ENCODE measurements around the gene CTXND2.
"Not testable (repeated sequence)": the region's sequence is repeated elsewhere in the genome, so short reads cannot be mapped to it uniquely, and the experiment has no call there.

Gene CTXND2

DNA sequence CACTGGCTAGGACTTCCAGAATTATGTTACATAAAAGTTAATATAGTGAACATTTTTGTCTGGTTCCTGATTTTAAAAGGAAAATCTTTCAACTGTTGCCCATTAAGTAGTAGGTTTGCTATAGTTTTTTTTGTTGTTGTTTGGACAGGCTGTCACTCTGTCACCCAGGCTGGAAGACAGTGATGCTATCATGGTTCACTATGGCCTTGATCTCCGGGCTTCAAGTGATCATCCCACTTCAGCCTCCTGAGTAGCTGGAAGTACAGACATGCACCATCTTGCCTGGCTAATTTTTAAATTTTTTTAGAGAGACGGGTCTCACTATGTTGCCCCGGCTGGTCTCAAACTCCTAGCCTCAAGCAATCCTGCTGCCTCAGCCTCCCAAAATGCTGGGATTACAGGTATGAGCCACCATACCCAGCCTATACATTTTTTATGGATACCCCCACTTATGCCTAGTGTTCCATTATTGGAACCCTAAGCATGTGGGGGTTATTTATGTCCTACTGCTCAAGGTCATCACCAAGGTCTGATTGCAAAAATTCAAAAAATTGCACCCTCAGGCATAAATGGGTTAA lies 6.5 kb downstream of the CTXND2 start:
- DNase-seq = no peak

DNA sequence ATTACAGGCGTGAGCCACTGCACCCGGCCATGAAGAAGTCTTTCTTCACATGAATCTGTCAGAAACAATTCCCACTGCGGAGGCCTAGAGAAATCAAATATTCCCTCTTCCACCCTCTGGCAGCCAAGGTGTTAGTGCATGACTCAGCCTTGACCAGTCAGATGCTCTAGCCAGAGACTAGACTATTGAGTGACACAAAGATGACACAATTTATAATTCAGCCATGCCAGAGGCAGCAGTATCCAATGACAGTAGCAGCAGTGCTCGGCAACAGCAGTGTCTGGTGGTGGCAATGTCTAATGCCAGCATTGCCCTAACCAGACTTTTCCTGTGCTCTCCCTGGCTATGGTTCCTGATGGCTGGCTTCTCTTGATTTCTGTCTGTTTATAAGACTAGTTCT lies 8.7 kb downstream of the CTXND2 start:
- DNase-seq = no peak

DNA sequence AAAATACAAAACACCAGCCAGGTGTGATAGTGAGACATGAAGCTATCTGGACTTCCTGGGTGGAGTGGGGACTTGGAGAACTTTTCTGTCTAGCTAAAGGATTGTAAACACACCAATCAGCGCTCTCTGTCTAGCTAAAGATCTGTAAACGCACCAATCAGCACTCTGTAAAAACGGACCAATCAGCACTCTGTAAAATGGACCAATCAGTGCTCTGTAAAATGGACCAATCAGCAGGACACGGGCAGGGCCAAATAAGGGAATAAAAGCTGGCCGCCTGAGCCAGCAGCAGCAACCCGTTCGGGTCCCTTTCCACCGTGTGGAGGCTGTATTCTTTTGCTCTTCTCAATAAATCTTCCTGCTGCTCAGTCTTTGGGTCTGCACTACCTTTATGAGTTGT lies 12.9 kb downstream of the CTXND2 start:
- DNase-seq = not testable (repeated sequence)

DNA sequence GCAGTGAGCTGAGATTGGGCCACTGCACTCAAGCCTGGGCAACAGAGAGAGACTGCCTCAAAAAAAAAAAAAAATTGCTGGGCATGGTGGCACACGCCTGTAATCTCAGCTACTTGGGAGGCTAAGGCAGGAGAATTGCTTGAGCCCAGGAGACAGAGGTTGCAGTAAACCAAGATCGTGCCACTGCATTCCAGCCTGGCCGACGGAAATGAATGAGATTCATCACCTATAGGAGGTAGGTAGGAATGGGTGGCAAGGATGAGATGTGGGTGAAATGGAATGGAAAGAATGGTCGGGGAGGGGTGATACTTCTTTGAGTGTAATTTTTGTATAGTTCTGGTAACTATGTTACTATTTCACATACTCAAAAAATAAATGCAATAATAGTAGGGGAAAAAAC lies 15.4 kb downstream of the CTXND2 start:
- no peak for DNase-seq

DNA sequence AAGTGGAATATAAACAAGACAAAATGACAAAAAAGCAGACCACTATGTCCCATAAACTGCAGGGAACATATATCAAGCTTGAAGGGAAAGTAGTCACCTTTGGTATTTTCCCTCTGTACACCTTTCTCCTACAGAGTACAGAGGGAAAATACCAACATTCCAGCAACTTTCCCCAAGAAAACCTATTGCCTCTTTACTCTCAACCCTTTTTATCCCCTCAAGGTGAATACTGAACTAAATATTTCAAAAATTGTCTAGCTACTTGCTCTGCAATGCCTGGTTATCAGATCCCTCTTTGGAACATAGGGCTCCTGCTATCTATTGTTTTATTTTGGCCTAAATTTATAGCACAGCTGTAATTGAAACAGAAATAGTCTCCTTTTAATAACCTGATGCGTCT lies 15.8 kb downstream of the CTXND2 start:
- no peak for DNase-seq

DNA sequence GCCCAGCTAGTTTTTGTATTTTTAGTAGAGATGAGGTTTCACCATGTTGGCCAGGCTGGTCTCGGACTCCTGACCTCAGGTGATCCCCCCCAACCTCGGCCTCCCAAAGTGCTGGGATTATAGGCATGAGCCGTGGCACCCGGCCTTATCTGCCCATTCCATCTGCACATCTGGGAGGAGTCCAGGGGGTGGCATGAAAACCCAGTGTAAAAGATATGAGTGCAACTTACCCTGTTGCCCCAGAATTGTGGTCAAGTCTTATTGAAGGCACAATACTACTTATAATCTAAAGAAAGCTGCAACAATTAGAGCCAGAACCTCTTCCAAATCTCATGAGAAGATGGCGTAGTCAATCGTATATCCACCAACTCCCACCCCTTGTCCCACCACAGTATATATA lies 18.4 kb downstream of the CTXND2 start:
- no peak for DNase-seq

DNA sequence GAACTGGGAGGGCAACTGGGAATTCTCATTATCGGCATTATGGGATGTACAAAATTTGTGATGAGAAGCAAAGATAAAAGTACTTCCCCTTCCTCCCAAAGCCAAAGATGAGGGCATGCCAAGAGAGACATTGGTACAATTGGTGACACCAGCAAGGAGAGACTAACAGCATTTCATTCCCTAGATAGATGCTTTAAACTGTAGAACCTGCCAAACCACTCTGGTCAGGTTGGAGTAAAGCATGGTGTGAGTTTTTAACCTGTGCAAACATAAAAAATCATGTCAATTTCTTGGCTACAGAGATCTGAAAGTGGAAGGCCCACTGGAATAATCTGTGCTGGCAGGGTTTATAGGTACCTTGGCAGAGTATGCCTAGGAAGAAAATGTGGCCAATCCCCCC lies 19.4 kb downstream of the CTXND2 start:
- no peak for DNase-seq

DNA sequence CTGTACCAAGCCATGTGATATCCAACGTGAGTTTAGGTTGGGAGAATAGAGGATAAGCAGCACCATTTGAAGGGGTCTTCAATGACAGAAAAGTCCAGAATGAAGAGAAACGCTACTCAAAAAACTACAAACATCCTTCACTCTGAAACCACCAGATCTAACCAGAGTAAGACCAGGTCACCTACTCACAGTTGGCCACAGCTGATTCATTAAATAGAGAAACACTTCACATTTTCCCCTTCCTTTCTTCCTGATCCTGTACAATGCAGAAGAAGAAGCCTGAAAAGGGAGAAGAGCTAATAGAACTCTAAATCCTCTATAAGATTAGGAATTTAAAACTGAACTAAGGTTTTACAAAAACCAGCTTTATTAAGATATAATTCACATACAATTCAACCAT lies 19.9 kb downstream of the CTXND2 start:
- DNase-seq = no peak

DNA sequence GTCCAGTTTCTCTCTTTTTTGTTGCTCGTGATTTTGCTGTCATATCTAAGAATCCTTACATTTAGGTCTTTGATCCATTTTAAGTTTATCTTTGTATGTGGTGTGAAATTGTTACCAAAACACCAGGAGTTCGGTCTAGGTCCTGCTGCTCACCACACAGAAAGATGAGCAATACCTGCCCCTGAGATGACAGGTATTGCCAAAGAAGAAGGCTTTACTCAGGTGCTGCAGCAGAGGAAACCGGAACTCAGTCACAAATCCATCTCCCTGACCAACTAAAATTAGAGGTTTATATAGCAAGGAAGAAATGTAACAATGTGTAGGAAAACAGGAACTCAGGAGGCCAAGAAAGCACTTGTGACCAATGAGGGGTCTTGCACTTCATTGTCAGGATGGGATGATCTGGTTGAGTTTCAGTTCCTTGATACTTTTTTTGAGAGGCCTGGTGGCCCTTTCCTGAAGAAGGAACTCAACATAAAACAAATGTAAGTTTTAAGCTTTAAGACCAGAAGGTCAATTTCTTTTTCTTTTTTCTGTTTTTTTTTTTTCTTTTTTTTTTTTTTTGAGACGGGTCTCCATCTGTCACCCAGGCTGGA lies 22.7 kb downstream of the CTXND2 start:
- DNase-seq = no peak

DNA sequence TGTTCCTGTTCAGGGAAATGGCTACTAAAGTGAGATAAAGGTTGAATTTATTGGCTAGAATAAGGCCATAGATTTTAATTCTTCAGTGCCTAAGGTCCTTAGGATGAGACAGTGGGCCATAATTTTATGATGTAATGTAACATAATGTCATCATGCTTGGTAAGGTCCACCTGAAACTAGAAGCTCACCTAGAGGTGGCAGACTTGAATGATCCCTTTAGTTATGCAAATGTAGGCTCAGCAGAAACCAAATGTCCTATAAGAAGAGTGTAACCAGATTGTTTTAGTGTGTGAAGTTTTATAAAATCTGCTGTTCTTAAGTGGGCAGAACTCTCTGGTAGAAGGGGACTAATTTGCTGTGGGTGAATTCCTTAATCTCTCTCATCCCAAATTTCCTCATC lies 25.7 kb downstream of the CTXND2 start:
- no peak for DNase-seq

DNA sequence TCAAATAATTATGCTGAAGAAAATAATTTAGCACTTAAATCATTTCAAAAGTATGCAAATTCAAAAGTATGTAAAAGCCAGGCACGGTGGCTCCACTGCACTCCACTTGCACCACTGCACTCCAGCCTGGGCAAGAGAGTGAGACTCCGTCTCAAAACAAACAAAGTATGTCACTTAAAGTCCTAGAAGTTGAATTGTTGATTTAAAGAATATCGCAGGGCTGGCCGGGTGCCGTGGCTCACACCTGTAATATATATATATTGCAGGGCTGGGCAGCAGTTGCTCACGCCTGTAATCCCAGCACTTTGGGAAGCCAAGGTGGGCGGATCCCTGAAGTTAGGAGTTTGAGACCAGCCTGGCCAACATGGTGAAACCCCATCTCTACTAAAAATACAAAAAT lies 30.5 kb downstream of the CTXND2 start:
- no peak for DNase-seq

DNA sequence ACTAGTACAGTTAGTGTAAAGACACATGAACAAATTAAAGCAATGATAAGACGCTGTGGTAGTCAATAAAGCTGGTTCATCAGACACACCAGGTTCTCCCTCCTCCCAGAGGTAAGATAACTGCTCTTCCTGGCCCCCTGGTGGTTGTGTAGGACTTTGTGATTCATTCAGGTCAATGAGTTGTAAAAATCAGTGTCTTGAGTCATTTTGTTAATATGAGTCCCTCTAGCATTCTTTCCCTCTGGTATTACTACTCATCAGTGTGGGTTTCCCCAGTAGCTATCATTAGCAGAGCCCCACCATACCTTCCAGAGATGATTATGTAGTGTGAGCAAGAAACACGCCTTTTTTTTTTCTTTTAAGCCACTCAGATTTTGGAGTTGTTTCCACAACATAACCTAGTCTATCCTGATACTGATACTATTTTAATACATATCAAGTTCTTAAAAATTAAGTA lies 35.6 kb downstream of the CTXND2 start:
- peak; percentile 88 for DNase-seq

DNA sequence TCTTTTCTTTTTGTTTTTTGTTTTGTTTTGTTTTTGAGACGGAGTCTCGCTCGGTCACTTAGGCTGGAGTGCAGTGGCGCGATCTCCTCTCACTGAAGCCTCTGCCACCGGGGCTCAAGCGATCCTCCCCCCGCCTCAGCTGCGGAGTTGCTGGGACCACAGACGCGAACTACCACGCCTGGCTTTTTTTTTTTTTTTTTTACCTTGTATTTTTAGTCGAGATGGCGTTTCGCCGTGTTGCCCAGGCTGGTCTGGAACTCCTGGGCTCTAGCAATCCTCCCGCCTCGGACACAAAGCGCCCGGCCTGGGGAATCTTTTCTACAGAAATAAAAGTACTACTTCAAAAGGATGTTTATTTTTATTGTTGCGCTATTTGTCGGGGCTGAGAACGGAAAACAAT lies 38.1 kb downstream of the CTXND2 start:
- DNase-seq = no peak

DNA sequence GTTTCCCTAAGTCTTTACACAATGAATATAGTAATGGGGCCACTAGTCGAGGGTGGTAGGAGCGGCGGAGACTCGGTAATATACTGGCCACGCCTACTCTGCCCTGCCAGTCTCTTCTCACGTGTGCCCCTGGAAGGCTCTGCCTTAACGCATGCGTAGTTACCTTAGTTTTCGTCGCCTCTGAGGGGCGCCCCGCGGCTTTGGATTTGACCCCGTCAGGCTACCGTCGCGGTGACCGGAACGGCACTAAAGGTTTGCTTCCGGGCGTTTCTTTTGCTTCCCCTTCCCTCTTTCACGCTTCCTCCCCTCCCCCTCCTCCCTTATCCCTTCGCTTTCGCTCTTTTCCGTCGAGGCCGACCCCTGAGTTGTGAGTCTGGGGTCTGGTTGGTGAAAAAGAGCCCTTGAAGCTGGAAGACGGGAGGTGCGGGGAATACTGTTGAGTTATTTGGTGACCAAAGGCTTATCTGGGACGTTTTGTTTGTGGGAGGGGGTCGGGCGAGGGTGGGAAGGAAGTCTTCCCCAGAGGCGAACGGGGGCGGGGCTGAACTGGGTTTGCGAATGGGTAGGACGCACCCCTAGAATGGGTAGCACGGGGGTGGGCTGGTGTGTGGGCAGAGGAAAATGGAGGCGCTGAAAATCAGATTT lies 39.3 kb downstream of the CTXND2 start, which contains the start of gene SETDB1:
Gene SETDB1 (plus strand): TSS at position 267 of the 645 bp plus-strand sequence. CDS start 1,352 bp downstream, outside the sequence.
- peak; percentile 100 for DNase-seq

DNA sequence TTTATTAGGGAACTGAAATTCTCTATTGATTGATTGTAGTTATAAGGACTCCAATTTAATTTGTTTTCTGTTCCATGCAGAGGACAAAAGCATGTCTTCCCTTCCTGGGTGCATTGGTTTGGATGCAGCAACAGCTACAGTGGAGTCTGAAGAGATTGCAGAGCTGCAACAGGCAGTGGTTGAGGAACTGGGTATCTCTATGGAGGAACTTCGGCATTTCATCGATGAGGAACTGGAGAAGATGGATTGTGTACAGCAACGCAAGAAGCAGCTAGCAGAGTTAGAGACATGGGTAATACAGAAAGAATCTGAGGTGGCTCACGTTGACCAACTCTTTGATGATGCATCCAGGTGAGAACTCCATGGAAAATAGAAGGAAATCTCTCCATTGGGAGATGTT lies 40.7 kb downstream of the CTXND2 start:
- no peak for DNase-seq

DNA sequence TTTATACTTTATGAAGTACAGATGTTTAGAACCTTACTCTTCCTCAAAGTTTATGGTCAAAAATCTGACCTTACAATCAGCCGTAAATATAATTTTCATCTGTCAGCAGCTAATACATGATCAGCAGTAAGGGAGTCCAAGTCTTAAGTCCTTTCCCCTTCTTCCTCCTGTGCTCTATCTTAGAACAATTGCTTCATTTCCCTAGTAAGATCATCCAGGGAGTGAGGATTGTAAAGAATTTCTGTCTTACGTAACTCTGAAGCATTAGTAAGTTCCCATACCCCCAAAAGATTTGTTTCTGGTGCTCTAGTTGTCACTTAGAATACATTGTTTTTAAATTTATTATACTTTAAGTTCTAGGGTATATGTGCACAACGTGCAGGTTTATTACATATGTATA lies 41.4 kb downstream of the CTXND2 start:
- DNase-seq = no peak

DNA sequence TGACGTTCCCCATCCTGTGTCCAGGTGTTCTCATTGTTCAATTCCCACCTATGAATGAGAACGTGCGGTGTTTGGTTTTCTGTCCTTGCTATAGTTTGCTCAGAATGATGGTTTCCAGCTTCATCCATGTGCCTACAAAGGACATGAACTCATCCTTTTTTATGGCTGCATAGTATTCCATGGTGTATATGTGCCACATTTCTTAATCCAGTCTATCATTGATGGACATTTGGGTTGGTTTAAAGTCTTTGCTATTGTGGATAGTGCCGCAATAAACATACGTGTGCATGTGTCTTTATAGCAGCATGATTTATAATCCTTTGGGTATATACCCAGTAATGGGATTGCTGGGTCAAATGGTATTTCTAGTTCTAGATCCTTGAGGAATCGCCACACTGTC lies 41.8 kb downstream of the CTXND2 start:
- not testable (repeated sequence) for DNase-seq

DNA sequence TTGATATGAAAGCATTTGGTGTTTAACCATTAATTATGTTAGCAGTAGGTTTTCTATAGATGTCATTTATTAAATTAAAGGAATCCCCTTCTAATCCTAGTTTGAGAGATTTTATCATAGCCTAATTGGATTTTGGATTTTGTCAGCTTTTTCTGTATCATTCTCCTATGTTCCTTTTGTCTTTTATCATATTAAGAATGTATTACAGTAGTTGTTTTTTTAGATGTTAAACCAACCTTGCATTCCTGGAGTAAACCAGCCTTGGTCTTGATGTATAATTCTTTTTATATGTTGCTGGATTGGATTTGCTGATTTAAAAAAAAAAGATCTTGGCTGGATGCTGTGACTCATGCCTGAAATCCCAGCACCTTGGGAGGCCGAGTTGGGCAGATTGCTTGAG lies 44.8 kb downstream of the CTXND2 start:
- no peak for DNase-seq

DNA sequence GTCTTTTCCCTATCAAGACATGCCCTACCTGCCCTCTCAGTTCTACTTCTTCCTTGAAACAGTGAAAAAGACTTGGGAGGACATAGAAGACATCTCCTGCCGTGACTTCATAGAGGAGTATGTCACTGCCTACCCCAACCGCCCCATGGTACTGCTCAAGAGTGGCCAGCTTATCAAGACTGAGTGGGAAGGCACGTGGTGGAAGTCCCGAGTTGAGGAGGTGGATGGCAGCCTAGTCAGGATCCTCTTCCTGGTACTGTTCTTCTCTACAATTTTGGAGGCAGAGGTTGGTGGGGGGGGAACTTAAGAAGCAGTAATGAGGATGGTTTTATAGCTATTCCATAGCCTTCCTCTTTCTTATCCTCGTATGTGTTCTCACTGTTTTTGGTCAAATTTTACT lies 57.9 kb downstream of the CTXND2 start:
- no peak for DNase-seq

DNA sequence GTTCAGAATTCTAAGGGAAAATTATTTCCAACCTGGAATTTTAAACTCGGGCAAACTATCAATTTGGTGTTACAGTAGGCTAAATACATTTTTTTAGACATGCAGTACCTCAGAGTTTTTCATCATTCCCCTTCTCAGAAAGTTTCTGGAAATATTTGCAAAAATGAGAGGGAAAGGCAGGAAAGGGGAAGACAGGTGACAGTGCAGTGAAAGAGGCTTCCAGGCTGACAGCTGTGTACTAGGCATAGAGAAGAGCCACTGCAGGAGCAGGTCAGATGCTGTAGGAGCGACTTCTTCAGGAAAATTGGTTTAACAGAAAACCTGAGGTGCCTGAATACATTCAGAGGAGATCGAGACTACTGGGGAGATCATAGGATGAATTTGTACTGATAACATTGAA lies 67.8 kb downstream of the CTXND2 start:
- no peak for DNase-seq

DNA sequence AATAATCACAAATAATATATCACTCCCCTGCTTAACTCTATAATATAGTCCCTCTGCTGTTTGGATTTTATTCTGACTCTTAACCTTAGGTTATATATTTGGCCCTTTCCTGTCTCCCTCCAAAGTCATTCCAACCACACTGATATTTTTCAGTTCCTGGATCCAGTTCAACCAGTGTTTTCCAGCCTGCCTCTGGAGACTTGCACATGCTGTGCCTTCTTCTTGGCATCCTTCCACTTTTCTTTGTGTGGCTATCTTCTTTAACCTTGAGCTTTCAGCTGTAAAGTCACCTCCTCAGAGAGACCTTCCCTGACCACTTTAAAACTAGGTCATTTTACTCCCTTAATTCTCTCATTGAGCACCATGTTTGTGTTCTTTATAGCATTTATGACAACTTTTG lies 68.3 kb downstream of the CTXND2 start:
- no peak for DNase-seq

DNA sequence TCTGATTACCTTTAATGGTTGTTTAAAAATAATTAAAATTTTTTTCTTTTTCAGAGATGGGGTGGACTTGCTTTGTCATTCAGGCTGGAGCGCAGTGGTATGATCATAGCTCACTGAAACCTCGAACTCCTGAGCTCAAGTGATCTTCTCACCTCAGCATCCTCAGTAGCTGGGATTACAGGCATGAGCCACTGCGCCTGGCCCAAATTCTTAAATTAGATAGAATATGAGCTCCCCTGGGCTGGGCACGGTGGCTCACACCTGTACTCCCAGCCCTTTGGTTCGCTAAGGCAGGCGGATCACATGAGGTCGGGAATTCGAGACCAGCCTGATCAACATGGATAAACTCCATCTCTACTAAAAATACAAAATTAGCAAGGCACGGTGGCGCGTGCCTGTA lies 70.7 kb downstream of the CTXND2 start:
- no peak for DNase-seq

DNA sequence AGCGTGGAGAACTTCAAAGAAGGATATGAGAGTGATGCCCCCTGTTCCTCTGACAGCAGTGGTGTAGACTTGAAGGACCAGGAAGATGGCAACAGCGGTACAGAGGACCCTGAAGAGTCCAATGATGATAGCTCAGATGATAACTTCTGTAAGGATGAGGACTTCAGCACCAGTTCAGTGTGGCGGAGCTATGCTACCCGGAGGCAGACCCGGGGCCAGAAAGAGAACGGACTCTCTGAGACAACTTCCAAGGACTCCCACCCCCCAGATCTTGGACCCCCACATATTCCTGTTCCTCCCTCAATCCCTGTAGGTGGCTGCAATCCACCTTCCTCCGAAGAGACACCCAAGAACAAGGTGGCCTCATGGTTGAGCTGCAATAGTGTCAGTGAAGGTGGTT lies 73.7 kb downstream of the CTXND2 start:
- DNase-seq = no peak

DNA sequence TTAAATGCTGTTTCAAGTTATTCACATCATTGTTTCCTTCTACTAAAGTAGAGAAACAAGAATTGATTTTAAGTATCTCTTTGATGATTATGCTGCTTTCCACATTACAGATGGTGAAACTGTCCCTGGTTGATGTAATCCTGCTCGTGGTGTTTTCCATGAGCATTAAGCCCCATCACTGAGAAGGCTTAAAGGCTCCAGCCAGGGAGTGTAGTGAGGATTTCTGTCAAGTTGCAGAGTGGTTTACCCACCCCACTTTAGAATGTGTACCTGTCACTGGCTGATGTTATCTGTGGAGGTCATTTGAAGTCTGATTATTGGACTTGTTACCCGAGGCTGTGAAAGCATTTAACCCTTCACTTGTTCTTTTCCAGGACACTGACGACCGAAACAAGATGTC lies 74.8 kb downstream of the CTXND2 start:
- DNase-seq = no peak
